Calu3 (cell line): ENCODE measurements around the gene SCG3. TPM values are rescaled to one million over a fixed set of nuclear protein-coding genes. Genes with fewer than 3 reads are reported as not detected.

Source experiments
- BruUV-seq: library from RNA; stranded (reverse); fragments of 400-500 nt; replicated peaks from 2 replicates; lab custom pipeline; 2021; lab: Mats Ljungman, UMichigan
- CTCF ChIA-PET: fragments of 300-600 bp; sonication (Branson Sonifier 250); formaldehyde crosslinking; loops from one replicate; lab custom pipeline; 2022; ENCODE audit warnings: antibody characterized with exemption; lab: Charles Lee
- DNase-seq: peaks from one replicate; pipeline ENCODE4 v3.0.0; 2022
- H3K27ac Mint-ChIP-seq: one replicate; pipeline ENCODE4 v1.8.0; 2022; ENCODE audit warnings: mixed read lengths; ENCODE audit not compliant: unreplicated experiment
- H3K27me3 Mint-ChIP-seq: one replicate; pipeline ENCODE4 v1.8.0; 2022; ENCODE audit warnings: mixed read lengths; ENCODE audit not compliant: unreplicated experiment
- H3K36me3 Mint-ChIP-seq: one replicate; pipeline ENCODE4 v1.8.0; 2022; ENCODE audit warnings: mild to moderate bottlenecking, moderate library complexity, mixed read lengths; ENCODE audit not compliant: insufficient read depth, unreplicated experiment
- H3K4me1 Mint-ChIP-seq: one replicate; pipeline ENCODE4 v1.8.0; 2022; ENCODE audit warnings: mild to moderate bottlenecking, low read depth, mixed read lengths; ENCODE audit not compliant: unreplicated experiment
- H3K4me3 Mint-ChIP-seq: one replicate; pipeline ENCODE4 v1.8.0; 2022; ENCODE audit warnings: mild to moderate bottlenecking, low read depth, moderate library complexity, mixed read lengths; ENCODE audit not compliant: unreplicated experiment
- H3K9me3 Mint-ChIP-seq: one replicate; pipeline ENCODE4 v1.8.0; 2022; ENCODE audit warnings: low read depth, mixed read lengths; ENCODE audit not compliant: unreplicated experiment
- intact Hi-C: fragments of 100-400 bp; cut with micrococcal nuclease; formaldehyde crosslinking; loops from one replicate; pipeline ENCODE4 v1.10.0; 2022; ENCODE audit not compliant: unreplicated experiment
- total RNA-seq: library from RNA; stranded (reverse); gene quantifications from 2 replicates; pipeline ENCODE4 v1.2.3, GENCODE V29; 2022
- TF ChIP-seq, protein P1 (sequence below): fragments of 200-600 bp; IDR thresholded peaks from one replicate; pipeline ENCODE4 v1.8.0; 2022; ENCODE audit warnings: antibody characterized with exemption; ENCODE audit not compliant: unreplicated experiment

Gene SCG3
- total RNA-seq, 1 experiment from 2014 or later, result not detected

- intact Hi-C loops, result no loop called here
- Mint-ChIP-seq H3K36me3 (no peaks in the 10 kb centered on the region), H3K9me3 (no peaks in the 10 kb centered on the region), H3K4me3 (no peak overlapping the region), H3K4me1 (peaks cover 8% of the 10 kb centered on the region), H3K27me3 (peaks cover 91% of the 10 kb centered on the region), H3K27ac (no peak overlapping the region)
- TF ChIP-seq, protein P1, sequence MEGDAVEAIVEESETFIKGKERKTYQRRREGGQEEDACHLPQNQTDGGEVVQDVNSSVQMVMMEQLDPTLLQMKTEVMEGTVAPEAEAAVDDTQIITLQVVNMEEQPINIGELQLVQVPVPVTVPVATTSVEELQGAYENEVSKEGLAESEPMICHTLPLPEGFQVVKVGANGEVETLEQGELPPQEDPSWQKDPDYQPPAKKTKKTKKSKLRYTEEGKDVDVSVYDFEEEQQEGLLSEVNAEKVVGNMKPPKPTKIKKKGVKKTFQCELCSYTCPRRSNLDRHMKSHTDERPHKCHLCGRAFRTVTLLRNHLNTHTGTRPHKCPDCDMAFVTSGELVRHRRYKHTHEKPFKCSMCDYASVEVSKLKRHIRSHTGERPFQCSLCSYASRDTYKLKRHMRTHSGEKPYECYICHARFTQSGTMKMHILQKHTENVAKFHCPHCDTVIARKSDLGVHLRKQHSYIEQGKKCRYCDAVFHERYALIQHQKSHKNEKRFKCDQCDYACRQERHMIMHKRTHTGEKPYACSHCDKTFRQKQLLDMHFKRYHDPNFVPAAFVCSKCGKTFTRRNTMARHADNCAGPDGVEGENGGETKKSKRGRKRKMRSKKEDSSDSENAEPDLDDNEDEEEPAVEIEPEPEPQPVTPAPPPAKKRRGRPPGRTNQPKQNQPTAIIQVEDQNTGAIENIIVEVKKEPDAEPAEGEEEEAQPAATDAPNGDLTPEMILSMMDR, result no peak
- no peak for DNase-seq
- CTCF ChIA-PET, result no interaction called here
- no TSS peak for BruUV-seq
These were observed 73.0 kb downstream of the SCG3 start for GRCh38 chr15:51754267-51754666.

DNA sequence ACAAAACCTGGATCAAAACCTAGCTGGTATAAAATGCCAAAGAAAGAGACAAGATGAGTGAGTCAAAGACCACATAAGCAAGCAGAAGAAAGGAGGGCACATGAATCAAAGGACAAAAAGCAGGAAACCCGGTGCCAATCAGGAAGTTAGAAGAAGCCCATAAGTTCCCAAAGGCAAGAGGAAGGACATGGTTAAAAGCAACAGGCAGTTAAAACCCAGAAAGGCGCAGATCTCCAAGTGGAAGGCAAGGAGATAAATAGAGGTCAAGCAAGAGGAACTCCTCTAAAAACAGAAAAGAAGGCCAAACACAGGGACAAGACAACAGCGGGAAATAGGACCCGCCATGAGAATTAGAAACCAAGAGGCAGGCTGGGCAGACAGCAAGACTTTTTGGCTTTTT, 74.5 kb downstream of the SCG3 start:
- H3K36me3 Mint-ChIP-seq, result no peaks in the 10 kb centered on the region
- H3K9me3 Mint-ChIP-seq, result no peaks in the 10 kb centered on the region
- no TSS peak for BruUV-seq
- no peak overlapping the region for H3K4me3 Mint-ChIP-seq
- CTCF ChIA-PET, result no interaction called here
- peaks cover 91% of the 10 kb centered on the region for H3K27me3 Mint-ChIP-seq
- intact Hi-C loops, result no loop called here
- peaks cover 7% of the 10 kb centered on the region for H3K4me1 Mint-ChIP-seq
- no peak for DNase-seq
- TF ChIP-seq, protein P1, result no peak
- no peak overlapping the region for H3K27ac Mint-ChIP-seq

- H3K27me3 Mint-ChIP-seq, result peaks cover 90% of the 10 kb centered on the region
- no peaks in the 10 kb centered on the region for H3K9me3 Mint-ChIP-seq
- no peak for DNase-seq
- no peak overlapping the region for H3K27ac Mint-ChIP-seq
- TF ChIP-seq, protein P1, result no peak
- no peaks in the 10 kb centered on the region for H3K4me1 Mint-ChIP-seq
- no peak overlapping the region for H3K4me3 Mint-ChIP-seq
- CTCF ChIA-PET, result interaction anchor here (0.7 kb wide), 1 partner anchor 10 kb away, joined by 5 read pairs; no protein-coding TSS in a partner anchor
- H3K36me3 Mint-ChIP-seq, result no peaks in the 10 kb centered on the region
- intact Hi-C loops, result no loop called here
- BruUV-seq, result no TSS peak
These were observed 75.2 kb downstream of the SCG3 start for GRCh38 chr15:51756482-51756881.

GRCh38 chr15:51757450-51757849, 76.1 kb downstream of the SCG3 start:
- Mint-ChIP-seq H3K9me3 (no peaks in the 10 kb centered on the region), H3K27me3 (peaks cover 81% of the 10 kb centered on the region), H3K27ac (no peak overlapping the region), H3K36me3 (no peaks in the 10 kb centered on the region), H3K4me3 (no peak overlapping the region), H3K4me1 (no peaks in the 10 kb centered on the region)
- TF ChIP-seq, protein P1, result no peak
- intact Hi-C loops, result no loop called here
- no TSS peak for BruUV-seq
- CTCF ChIA-PET, result interaction anchor here (0.5 to 0.7 kb wide), 2 partner anchors 11 to 72 kb away, joined by 4 to 5 read pairs; partner anchors contain the start of gene TMOD3
- DNase-seq, result no peak
